GM19438 (cell line): Measurements from ENCODE around the gene RIN1.
A peak's percentile ranks its signal among the peaks of the same experiment; 100 is the strongest.

Experiments used
- ATAC-seq: cut with Tn5 transposase; IDR thresholded peaks from one replicate; pipeline ENCODE4 v1.9.1; 2021; ENCODE audit warnings: low read depth; ENCODE audit not compliant: unreplicated experiment

The RIN1 gene

DNA sequence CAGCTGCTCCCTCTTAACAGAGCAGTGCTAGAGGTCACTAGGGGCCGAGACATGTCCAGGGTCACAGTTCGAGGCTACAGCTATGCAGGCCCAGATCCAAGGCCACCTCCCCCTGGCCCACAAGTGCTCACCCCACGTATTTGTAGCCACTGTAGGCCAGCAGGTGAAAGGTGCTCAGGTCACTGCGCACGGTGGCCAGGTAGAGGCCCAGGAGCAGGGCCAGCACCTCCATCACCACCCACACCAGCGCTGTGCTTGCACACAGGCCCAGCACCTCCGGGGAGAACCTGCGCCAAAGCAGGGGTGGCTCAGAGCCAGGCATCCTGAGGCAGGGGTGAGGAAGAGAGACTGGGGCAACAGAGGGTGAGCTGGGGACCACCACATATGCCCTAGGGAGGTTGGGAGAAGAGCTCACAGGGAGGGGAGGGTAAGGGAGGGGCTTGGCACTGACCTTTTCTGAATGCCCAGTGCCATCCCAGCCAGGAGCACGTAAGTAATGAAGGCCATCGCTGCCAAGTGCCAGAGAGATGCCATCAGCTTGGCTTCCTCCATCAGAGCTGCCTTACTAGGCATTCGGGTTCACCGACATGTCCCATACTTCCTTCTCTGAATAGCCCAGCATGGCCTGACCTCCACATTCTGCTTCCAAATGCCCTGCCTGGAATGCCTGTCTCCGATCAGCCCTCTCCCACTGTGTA is 50.8 kb downstream of the RIN1 start:
- no peak for ATAC-seq

DNA sequence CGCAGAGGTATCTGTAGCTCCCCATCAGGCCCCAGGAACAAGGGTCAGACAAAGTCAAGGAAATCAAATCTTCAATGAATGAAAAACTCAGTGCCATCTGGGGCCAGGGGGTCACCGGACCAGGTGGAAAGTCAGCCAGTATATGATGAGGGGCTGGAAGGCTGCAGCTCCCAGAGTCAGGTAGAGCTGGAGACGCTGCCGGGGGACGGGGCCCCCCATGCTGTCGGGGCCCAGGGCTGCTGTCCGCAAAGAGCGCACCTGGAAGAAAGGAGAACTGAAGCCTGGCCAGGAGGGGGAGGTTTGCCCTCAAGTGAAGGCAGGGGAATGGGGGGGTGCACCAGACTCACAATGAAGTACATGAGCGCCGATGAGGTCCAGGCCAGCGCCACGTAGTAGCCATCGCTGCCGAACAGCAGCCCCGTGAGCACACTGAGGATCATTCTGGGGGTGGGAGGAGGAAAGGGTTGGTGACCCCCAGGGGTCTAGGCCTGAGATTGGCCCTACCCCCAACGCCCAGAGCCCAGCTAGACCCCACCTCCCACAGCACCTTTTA is 51.6 kb downstream of the RIN1 start:
- ATAC-seq = no peak

GRCh38 chr11:66283461-66284105 is 52.7 kb downstream of the RIN1 start:
- ATAC-seq = no peak

GRCh38 chr11:66282468-66283455 is 53.5 kb downstream of the RIN1 start:
- ATAC-seq = peak; percentile 65
